ENCODE data around the gene PRKRA. TPM values are rescaled to one million over a fixed set of nuclear protein-coding genes. Genes with fewer than 3 reads are reported as not detected.

Gene PRKRA
- total and polyA plus RNA-seq, 2 of the 13 experiments (the other 11 are each of a cell fraction or from before 2014, with no cell fraction given), result 53.1 to 74.7 TPM

DNA sequence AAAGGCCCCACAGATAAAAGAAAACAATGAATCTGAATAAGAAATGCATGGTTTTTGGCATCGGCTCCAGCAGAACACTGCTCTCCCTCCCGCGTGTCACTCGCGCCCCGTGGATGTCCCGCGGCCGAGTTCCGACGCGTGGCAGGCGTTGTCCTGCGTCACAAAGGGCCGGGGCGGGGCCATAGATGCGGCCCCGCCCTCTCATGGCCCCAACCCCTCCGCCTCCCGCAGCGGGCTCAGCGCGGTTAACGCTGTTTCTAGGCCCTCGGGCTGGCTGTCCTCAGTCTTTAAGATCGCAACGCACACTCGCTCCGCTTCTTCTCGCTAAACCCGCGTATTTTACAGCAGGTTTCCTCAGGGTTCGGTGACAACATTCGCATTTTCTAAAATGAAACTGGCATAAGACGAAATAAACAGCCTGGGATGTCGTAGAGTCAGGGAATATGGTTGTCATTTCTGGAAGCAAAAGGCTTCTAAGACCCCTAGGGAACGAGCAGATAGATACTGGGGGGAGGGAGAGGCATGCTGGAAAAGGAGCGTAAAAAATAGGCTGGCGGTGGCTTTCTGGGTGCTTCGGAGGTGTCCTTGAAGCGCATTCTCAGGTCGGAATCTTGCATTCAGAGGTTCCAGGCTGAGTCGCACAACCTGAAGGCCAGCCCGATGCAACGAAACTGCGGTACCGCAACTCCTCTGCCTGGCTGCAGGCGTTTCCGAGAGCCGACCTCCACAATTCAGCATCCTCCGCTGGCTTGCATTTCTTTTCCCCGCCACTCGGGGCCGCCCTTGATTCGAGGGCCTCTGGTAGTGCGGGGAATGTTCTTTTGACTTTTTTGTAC, 27.7 kb upstream of the PRKRA start, which contains the start of gene FKBP7 (continued):
- TF ChIP-seq PATZ1 (CRISPR knock-in tag; IDR thresholded peaks at IDR 0.05), result peak; percentile 86
- peak; percentile 84 for TF ChIP-seq IKZF4 (CRISPR knock-in tag; IDR thresholded peaks at IDR 0.05; ENCODE audit: borderline replicate concordance, low read depth, not compliant biosample characterization)
- no peak for TF ChIP-seq NR1H2 (CRISPR knock-in tag; IDR thresholded peaks at IDR 0.05; ENCODE audit: borderline replicate concordance, low read depth)
- no peak; the same call in 1 of the 2 replicates for TF ChIP-seq ZNF678 (CRISPR knock-in tag; IDR thresholded peaks at IDR 0.05)
- no peak for TF ChIP-seq RFX3 (CRISPR knock-in tag; IDR thresholded peaks at IDR 0.05)
- TF ChIP-seq ZBTB39 (CRISPR knock-in tag; IDR thresholded peaks at IDR 0.05), result 0 out of 2 replicates have a peak, but pooled peaks have one; percentile 26
- TF ChIP-seq ZNF180 (CRISPR knock-in tag; IDR thresholded peaks at IDR 0.05; ENCODE audit: borderline replicate concordance, low read depth), result no peak
- TF ChIP-seq, protein P1, sequence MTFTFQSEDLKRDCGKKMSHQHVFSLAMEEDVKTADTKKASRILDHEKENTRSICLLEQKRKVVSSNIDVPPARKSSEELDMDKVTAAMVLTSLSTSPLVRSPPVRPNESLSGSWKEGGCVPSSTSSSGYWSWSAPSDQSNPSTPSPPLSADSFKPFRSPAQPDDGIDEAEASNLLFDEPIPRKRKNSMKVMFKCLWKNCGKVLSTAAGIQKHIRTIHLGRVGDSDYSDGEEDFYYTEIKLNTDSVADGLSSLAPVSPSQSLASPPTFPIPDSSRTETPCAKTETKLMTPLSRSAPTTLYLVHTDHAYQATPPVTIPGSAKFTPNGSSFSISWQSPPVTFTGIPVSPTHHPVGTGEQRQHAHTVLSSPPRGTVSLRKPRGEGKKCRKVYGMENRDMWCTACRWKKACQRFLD (CRISPR knock-in tag; IDR thresholded peaks at IDR 0.05; ENCODE audit: borderline replicate concordance), result no peak
- peak; percentile 63; the same call in 1 of the 2 replicates for TF ChIP-seq ZNF564 (CRISPR knock-in tag; IDR thresholded peaks at IDR 0.05)
- peak; percentile 87 for TF ChIP-seq HOXA3 (CRISPR knock-in tag; IDR thresholded peaks at IDR 0.05)
- peak; percentile 88; the same call in 1 of the 2 replicates for TF ChIP-seq ZNF598 (CRISPR knock-in tag; IDR thresholded peaks at IDR 0.05; ENCODE audit: borderline replicate concordance)
- TF ChIP-seq UBTF (CRISPR knock-in tag; IDR thresholded peaks at IDR 0.05), result peak; percentile 77
- TF ChIP-seq TEF (CRISPR knock-in tag; IDR thresholded peaks at IDR 0.05), result peak; percentile 24; the same call in 1 of the 2 replicates
- no peak for TF ChIP-seq SOX13 (IDR thresholded peaks at IDR 0.05)
- peak in 1 of 2 experiments; percentile 81; a peak in 2 of 4 replicates for TF ChIP-seq SOX13 (CRISPR knock-in tag; conservative IDR thresholded peaks at IDR 0.05 in 1 of 2, IDR thresholded peaks at IDR 0.05 in 1 of 2)
- TF ChIP-seq, protein P2, sequence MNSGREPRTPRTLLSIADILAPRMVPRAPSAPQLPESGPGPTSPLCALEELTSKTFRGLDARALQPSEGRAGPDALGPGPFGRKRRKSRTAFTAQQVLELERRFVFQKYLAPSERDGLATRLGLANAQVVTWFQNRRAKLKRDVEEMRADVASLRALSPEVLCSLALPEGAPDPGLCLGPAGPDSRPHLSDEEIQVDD (CRISPR knock-in tag; IDR thresholded peaks at IDR 0.05; ENCODE audit: borderline replicate concordance), result 0 out of 2 replicates have a peak, but pooled peaks have one; percentile 33
- peak; percentile 39; the same call in 1 of the 2 replicates for TF ChIP-seq ZNF709 (CRISPR knock-in tag; IDR thresholded peaks at IDR 0.05)
